Activated CD4-positive, alpha-beta T cell treated with anti-CD3 and anti-CD28 coated beads, Interleukin-2, Interleukin-4, amounts not matched to agents 100 ng/mL and 50 ng/mL, durations not matched to agents 16 hours and 8 hours (primary cell): ENCODE results near the gene GIMAP7.
A peak's percentile ranks its signal among the peaks of the same experiment; 100 is the strongest.
"Not testable (repeated sequence)": the region's sequence is repeated elsewhere in the genome, so short reads cannot be mapped to it uniquely, and the experiment has no call there.

Experiments
- DNase-seq: peaks from one replicate; pipeline ENCODE4 v3.0.0-alpha.2; 2020; ENCODE audit warnings: low spot score

The GIMAP7 gene

GRCh38 chr7:150514748-150515222, at the start of gene GIMAP7:
Gene GIMAP7 (plus strand): TSS chr7:150514872. CDS start chr7:150519975, 5,103 bp downstream.
- peak; percentile 68 for DNase-seq

- no peak for DNase-seq
These were observed 49.7 kb upstream of the GIMAP7 start for GRCh38 chr7:150464962-150465361.

GRCh38 chr7:150465414-150465813, 49.3 kb upstream of the GIMAP7 start:
- DNase-seq, result no peak

GRCh38 chr7:150466477-150466876, 48.2 kb upstream of the GIMAP7 start:
- no peak for DNase-seq

GRCh38 chr7:150468241-150468640, 46.4 kb upstream of the GIMAP7 start:
- DNase-seq, result no peak

GRCh38 chr7:150471886-150472285, 42.8 kb upstream of the GIMAP7 start:
- DNase-seq, result no peak

GRCh38 chr7:150473902-150474301, 40.8 kb upstream of the GIMAP7 start:
- no peak for DNase-seq

GRCh38 chr7:150476285-150476684, 38.4 kb upstream of the GIMAP7 start:
- DNase-seq, result no peak

- DNase-seq, result no peak
These were observed 37.6 kb upstream of the GIMAP7 start for GRCh38 chr7:150476819-150477631.

- DNase-seq, result no peak
These were observed 35.5 kb upstream of the GIMAP7 start for GRCh38 chr7:150479023-150479716.

- DNase-seq, result peak; percentile 42
These were observed 33.3 kb upstream of the GIMAP7 start for GRCh38 chr7:150481186-150481920.

- DNase-seq, result no peak
These were observed 32.8 kb upstream of the GIMAP7 start for GRCh38 chr7:150481922-150482321.

- not testable (repeated sequence) for DNase-seq
These were observed 31.2 kb upstream of the GIMAP7 start for GRCh38 chr7:150483514-150483913.

- DNase-seq, result peak; percentile 28
These were observed 30.6 kb upstream of the GIMAP7 start for GRCh38 chr7:150484071-150484470.

- no peak for DNase-seq
These were observed 27.0 kb upstream of the GIMAP7 start for GRCh38 chr7:150487625-150488024.

- no peak for DNase-seq
These were observed 24.9 kb upstream of the GIMAP7 start for GRCh38 chr7:150489782-150490181.

- DNase-seq, result not testable (repeated sequence)
These were observed 21.2 kb upstream of the GIMAP7 start for GRCh38 chr7:150493442-150493841.

- DNase-seq, result peak; percentile 51
These were observed 12.2 kb upstream of the GIMAP7 start for GRCh38 chr7:150502519-150502918.

GRCh38 chr7:150503155-150503554, 11.5 kb upstream of the GIMAP7 start:
- no peak for DNase-seq

- DNase-seq, result no peak
These were observed 11.1 kb upstream of the GIMAP7 start for GRCh38 chr7:150503581-150503980.

GRCh38 chr7:150507947-150508602, 6.6 kb upstream of the GIMAP7 start:
- no peak for DNase-seq

- no peak for DNase-seq
These were observed 3.6 kb upstream of the GIMAP7 start for GRCh38 chr7:150511048-150511447.
